HepG2 (cell line): ENCODE measurements around the gene TRAPPC4. TPM values are rescaled to one million over a fixed set of nuclear protein-coding genes. Genes with fewer than 3 reads are reported as not detected.

Experiments
- GATAD2A ChIP-seq: IDR thresholded peaks from 2 replicates; pipeline ENCODE4 v1.6.1; 2016
- KDM5A ChIP-seq: fragments of 200-600 bp; sonication (generic); IDR thresholded peaks from 2 replicates; pipeline ENCODE4 v1.7.0; 2018; ENCODE audit warnings: antibody characterized with exemption, mild to moderate bottlenecking, low read length, borderline replicate concordance
- PITX1 ChIP-seq: sonication (generic); formaldehyde crosslinking; IDR thresholded peaks from 2 replicates; pipeline ENCODE4 v1.5.1; 2020; ENCODE audit warnings: mild to moderate bottlenecking, missing genetic modification reagents
- REPIN1 ChIP-seq: sonication (generic); formaldehyde crosslinking; IDR thresholded peaks from 2 replicates; pipeline ENCODE4 v1.8.0; 2022; ENCODE audit warnings: missing genetic modification reagents, low read depth, mild to moderate bottlenecking, borderline replicate concordance
- TBX2 ChIP-seq: sonication (generic); formaldehyde crosslinking; IDR thresholded peaks from 2 replicates; pipeline ENCODE4 v1.5.0; 2020; ENCODE audit warnings: missing genetic modification reagents, mild to moderate bottlenecking, borderline replicate concordance
- TGIF2 ChIP-seq: IDR thresholded peaks from 2 replicates; pipeline ENCODE4 v1.6.1; 2016; ENCODE audit warnings: control low read depth, missing compliant biosample characterization
- ZMYM2 ChIP-seq: sonication (generic); formaldehyde crosslinking; IDR thresholded peaks from 2 replicates; pipeline ENCODE4 v1.8.0; 2022; ENCODE audit warnings: mild to moderate bottlenecking, missing genetic modification reagents
- ZNF225 ChIP-seq: sonication (generic); formaldehyde crosslinking; IDR thresholded peaks from 2 replicates; pipeline ENCODE4 v1.4.0; 2020; ENCODE audit warnings: mild to moderate bottlenecking, missing genetic modification reagents
- ZNF337 ChIP-seq: sonication (generic); formaldehyde crosslinking; IDR thresholded peaks from 2 replicates; pipeline ENCODE4 v1.5.1; 2020; ENCODE audit warnings: missing genetic modification reagents, low read depth, mild to moderate bottlenecking, borderline replicate concordance
- ZNF543 ChIP-seq: sonication (generic); formaldehyde crosslinking; IDR thresholded peaks from 2 replicates; pipeline ENCODE4 v1.4.0; 2020; ENCODE audit warnings: mild to moderate bottlenecking, missing genetic modification reagents
- ZNF563 ChIP-seq: sonication (generic); formaldehyde crosslinking; IDR thresholded peaks from 2 replicates; pipeline ENCODE4 v1.8.0; 2022; ENCODE audit warnings: mild to moderate bottlenecking, moderate library complexity, missing genetic modification reagents
- ZNF772 ChIP-seq: sonication (generic); formaldehyde crosslinking; IDR thresholded peaks from 2 replicates; pipeline ENCODE4 v1.5.0; 2020; ENCODE audit warnings: mild to moderate bottlenecking, missing genetic modification reagents
- ZNF790 ChIP-seq: sonication (generic); formaldehyde crosslinking; IDR thresholded peaks from 2 replicates; pipeline ENCODE4 v1.8.0; 2022; ENCODE audit warnings: missing genetic modification reagents, mild to moderate bottlenecking, borderline replicate concordance
- ZSCAN29 ChIP-seq: sonication (generic); formaldehyde crosslinking; conservative IDR thresholded peaks from 2 replicates; pipeline ENCODE4 v1.4.0; 2020; ENCODE audit warnings: mild to moderate bottlenecking, missing genetic modification reagents
- polyA plus RNA-seq, 8 experiments: library from polyadenylated mRNA; depleted of rRNA in 3 of 8; stranded (reverse) in 7 of 8; unstranded in 1 of 8; fragments of >200 nt; fragmentation: Illumina TruSeq in 4 of 8; extraction: Trizol in 4 of 8; gene quantifications; 2 replicates each; pipeline versions ENCODE4 v1.2.1 to v1.2.3, GENCODE V29; 2011 to 2016; ENCODE audit warnings: low read depth in 4 of 8, missing spikeins in 1 of 8, mixed read lengths in 1 of 8; ENCODE audit not compliant: insufficient read depth in 1 of 8
- total RNA-seq, 5 experiments: library from RNA; depleted of rRNA; stranded (reverse); fragments of >200 nt; fragmentation: Illumina TruSeq; extraction: Trizol; gene quantifications; 2 replicates each; pipeline ENCODE4 v1.2.3, GENCODE V29; 2016; ENCODE audit warnings: low read depth in 1 of 5
- TF ChIP-seq, protein P1 (sequence below): sonication (generic); formaldehyde crosslinking; conservative IDR thresholded peaks from 2 replicates; pipeline ENCODE4 v1.8.0; 2022; ENCODE audit warnings: mild to moderate bottlenecking, moderate library complexity, missing genetic modification reagents
- TF ChIP-seq, protein P2 (sequence below): sonication (generic); formaldehyde crosslinking; IDR thresholded peaks from 2 replicates; pipeline ENCODE4 v1.8.1; 2023; ENCODE audit warnings: mild to moderate bottlenecking, moderate library complexity, missing genetic modification reagents
- TF ChIP-seq, protein P3 (sequence below): sonication (generic); formaldehyde crosslinking; IDR thresholded peaks from 2 replicates; pipeline ENCODE4 v1.4.0; 2020; ENCODE audit warnings: missing genetic modification reagents, borderline replicate concordance
- TF ChIP-seq, protein P4 (sequence below): sonication (generic); formaldehyde crosslinking; IDR thresholded peaks from 2 replicates; pipeline ENCODE4; 2020; ENCODE audit warnings: missing genetic modification reagents, mild to moderate bottlenecking, borderline replicate concordance

Gene TRAPPC4
- total and polyA plus RNA-seq, 2 of the 13 experiments (the other 11 are each of a cell fraction or from before 2014, with no cell fraction given) = 97.4 to 140 TPM

DNA sequence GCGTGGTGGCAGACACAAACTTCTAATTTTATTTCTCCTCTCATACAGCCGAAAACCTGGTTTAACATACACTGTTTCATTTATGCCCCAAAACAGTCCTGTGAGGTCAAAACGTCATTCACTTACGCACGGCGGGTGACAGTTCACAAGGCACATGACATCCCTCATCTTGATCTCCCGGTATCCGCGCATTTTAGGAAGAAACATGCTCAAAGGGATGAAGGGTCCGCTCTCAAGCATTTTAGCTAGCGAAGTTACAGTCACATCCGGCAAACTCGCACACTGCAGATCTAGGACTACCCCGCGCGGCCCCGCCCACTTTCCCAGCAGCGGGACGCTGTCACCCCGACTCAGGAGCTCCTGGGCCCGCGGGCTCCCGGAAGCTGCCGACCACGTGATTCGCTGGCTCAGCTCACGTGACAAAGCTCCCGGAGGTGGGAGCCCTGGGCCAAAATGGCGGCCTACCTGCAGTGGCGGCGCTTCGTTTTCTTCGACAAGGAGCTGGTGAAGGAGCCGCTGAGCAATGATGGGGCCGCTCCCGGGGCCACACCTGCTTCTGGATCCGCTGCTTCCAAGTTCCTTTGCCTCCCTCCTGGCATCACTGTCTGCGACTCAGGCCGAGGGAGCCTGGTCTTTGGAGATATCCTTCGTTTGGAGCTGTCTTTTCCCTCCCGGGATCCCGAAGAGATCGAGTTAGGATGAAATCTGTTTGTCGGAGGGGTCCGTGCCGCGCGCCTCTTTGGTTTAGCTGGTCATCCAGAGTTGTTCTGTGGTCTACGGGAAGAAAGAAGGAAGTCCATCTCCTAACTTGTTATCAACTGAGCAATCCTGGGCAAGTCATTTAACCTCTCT lies 49.0 kb downstream of the TRAPPC4 start, which contains the start of gene VPS11 (continued):
- TF ChIP-seq ZSCAN29 (CRISPR knock-in tag) = no peak
- TF ChIP-seq TBX2 (CRISPR knock-in tag) = peak; percentile 46; the same call in 1 of the 2 replicates
- TF ChIP-seq ZNF337 = no peak
- 0 out of 2 replicates have a peak, but pooled peaks have one; percentile 29 for TF ChIP-seq ZNF563 (CRISPR knock-in tag)
- TF ChIP-seq, protein P1, sequence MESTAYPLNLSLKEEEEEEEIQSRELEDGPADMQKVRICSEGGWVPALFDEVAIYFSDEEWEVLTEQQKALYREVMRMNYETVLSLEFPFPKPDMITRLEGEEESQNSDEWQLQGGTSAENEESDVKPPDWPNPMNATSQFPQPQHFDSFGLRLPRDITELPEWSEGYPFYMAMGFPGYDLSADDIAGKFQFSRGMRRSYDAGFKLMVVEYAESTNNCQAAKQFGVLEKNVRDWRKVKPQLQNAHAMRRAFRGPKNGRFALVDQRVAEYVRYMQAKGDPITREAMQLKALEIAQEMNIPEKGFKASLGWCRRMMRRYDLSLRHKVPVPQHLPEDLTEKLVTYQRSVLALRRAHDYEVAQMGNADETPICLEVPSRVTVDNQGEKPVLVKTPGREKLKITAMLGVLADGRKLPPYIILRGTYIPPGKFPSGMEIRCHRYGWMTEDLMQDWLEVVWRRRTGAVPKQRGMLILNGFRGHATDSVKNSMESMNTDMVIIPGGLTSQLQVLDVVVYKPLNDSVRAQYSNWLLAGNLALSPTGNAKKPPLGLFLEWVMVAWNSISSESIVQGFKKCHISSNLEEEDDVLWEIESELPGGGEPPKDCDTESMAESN (CRISPR knock-in tag) = peak; percentile 60; the same call in 1 of the 2 replicates
- no peak for TF ChIP-seq ZMYM2 (CRISPR knock-in tag)
- no peak for TF ChIP-seq ZNF543 (CRISPR knock-in tag)
- peak; percentile 62; the same call in 1 of the 2 replicates for TF ChIP-seq PITX1 (CRISPR knock-in tag)
- TF ChIP-seq TGIF2 = peak; percentile 52; the same call in 1 of the 2 replicates
- TF ChIP-seq GATAD2A (CRISPR knock-in tag) = peak; percentile 69
- peak; percentile 82; the same call in 1 of the 2 replicates for TF ChIP-seq ZNF225 (CRISPR knock-in tag)
- TF ChIP-seq ZNF790 = no peak
- TF ChIP-seq, protein P2, sequence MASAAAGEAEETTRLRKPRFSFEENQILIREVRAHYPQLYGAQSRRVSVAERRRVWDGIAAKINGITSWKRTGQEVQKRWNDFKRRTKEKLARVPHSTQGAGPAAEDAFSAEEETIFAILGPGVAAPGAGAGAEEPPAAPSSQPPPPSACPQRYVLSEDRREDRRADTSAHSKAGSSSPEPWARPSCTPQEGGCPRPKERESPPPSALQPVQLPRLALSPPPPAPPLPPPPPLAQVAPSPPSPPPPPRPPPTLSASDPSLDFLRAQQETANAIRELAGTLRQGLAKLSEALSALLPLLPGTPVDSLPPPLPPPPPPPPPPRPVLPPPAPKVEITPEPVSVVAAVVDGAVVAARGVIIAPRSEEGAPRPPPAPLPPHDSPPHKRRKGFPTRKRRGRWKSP (CRISPR knock-in tag) = peak; percentile 31; the same call in 1 of the 2 replicates
- TF ChIP-seq REPIN1 (CRISPR knock-in tag) = 0 out of 2 replicates have a peak, but pooled peaks have one; percentile 31
- TF ChIP-seq ZNF772 = no peak
- TF ChIP-seq, protein P3, sequence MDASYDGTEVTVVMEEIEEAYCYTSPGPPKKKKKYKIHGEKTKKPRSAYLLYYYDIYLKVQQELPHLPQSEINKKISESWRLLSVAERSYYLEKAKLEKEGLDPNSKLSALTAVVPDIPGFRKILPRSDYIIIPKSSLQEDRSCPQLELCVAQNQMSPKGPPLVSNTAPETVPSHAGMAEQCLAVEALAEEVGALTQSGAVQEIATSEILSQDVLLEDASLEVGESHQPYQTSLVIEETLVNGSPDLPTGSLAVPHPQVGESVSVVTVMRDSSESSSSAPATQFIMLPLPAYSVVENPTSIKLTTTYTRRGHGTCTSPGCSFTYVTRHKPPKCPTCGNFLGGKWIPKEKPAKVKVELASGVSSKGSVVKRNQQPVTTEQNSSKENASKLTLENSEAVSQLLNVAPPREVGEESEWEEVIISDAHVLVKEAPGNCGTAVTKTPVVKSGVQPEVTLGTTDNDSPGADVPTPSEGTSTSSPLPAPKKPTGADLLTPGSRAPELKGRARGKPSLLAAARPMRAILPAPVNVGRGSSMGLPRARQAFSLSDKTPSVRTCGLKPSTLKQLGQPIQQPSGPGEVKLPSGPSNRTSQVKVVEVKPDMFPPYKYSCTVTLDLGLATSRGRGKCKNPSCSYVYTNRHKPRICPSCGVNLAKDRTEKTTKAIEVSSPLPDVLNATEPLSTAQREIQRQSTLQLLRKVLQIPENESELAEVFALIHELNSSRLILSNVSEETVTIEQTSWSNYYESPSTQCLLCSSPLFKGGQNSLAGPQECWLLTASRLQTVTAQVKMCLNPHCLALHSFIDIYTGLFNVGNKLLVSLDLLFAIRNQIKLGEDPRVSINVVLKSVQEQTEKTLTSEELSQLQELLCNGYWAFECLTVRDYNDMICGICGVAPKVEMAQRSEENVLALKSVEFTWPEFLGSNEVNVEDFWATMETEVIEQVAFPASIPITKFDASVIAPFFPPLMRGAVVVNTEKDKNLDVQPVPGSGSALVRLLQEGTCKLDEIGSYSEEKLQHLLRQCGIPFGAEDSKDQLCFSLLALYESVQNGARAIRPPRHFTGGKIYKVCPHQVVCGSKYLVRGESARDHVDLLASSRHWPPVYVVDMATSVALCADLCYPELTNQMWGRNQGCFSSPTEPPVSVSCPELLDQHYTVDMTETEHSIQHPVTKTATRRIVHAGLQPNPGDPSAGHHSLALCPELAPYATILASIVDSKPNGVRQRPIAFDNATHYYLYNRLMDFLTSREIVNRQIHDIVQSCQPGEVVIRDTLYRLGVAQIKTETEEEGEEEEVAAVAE (CRISPR knock-in tag) = 0 out of 2 replicates have a peak, but pooled peaks have one; percentile 46
- TF ChIP-seq, protein P4, sequence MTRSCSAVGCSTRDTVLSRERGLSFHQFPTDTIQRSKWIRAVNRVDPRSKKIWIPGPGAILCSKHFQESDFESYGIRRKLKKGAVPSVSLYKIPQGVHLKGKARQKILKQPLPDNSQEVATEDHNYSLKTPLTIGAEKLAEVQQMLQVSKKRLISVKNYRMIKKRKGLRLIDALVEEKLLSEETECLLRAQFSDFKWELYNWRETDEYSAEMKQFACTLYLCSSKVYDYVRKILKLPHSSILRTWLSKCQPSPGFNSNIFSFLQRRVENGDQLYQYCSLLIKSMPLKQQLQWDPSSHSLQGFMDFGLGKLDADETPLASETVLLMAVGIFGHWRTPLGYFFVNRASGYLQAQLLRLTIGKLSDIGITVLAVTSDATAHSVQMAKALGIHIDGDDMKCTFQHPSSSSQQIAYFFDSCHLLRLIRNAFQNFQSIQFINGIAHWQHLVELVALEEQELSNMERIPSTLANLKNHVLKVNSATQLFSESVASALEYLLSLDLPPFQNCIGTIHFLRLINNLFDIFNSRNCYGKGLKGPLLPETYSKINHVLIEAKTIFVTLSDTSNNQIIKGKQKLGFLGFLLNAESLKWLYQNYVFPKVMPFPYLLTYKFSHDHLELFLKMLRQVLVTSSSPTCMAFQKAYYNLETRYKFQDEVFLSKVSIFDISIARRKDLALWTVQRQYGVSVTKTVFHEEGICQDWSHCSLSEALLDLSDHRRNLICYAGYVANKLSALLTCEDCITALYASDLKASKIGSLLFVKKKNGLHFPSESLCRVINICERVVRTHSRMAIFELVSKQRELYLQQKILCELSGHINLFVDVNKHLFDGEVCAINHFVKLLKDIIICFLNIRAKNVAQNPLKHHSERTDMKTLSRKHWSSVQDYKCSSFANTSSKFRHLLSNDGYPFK (CRISPR knock-in tag) = peak; percentile 88
- peak; percentile 98 for TF ChIP-seq KDM5A
